ENCODE results near the gene ZNF32. TPM values are rescaled to one million over a fixed set of nuclear protein-coding genes. Genes with fewer than 3 reads are reported as not detected.

Gene ZNF32
- total and polyA plus RNA-seq, 2 donors (not counting 1 experiment from before 2014, with no cell fraction given): 29.0 to 29.6 TPM

- no peak overlapping the region for H3K9ac ChIP-seq (ENCODE audit: low read length)
- ChIA-PET CTCF (no interaction called here), POLR2A (no interaction called here)
- no peak for ATAC-seq (ENCODE audit: low read depth)
- H3K9me3 ChIP-seq (ENCODE audit: control extremely low read depth in 1 of 3, control insufficient read depth in 2 of 3, insufficient read depth in 1 of 3, low read length in 2 of 3): no peaks in the 10 kb centered on the region
- no peaks in the 10 kb centered on the region for H4K20me1 ChIP-seq (ENCODE audit: control insufficient read depth, insufficient read depth, low read length, poor library complexity, severe bottlenecking)
- Mint-ChIP-seq H3K9me3 (ENCODE audit: insufficient read depth) (no peaks in the 10 kb centered on the region), H3K4me3 (no peak overlapping the region), H3K27me3 (peaks cover 27% of the 10 kb centered on the region), H3K4me1 (no peaks in the 10 kb centered on the region), H3K27ac (no peak overlapping the region)
- H3K4me2 ChIP-seq (replicated peaks; ENCODE audit: low read depth, low read length, poor library complexity, severe bottlenecking): no peak overlapping the region
- H3K27me3 ChIP-seq (replicated peaks in 1 of 4; ENCODE audit: control extremely low read depth in 1 of 4, control insufficient read depth in 3 of 4, insufficient read depth in 4 of 4, low read length in 3 of 4): peaks cover 0 to 6% (median under 1%) of the 10 kb centered on the region in 4 experiments
- no peaks in the 10 kb centered on the region for H3K36me3 ChIP-seq (replicated peaks in 1 of 2; ENCODE audit: control extremely low read depth in 1 of 2, control insufficient read depth in 1 of 2, extremely low read depth in 1 of 2, insufficient read depth in 2 of 2, low read length in 1 of 2)
- no peak overlapping the region for H3K27ac ChIP-seq (ENCODE audit: low read length in 2 of 2)
- H3K4me1 ChIP-seq (ENCODE audit: control insufficient read depth in 2 of 2, insufficient read depth in 2 of 2, low read length in 2 of 2): no peaks in the 10 kb centered on the region
- intact Hi-C loops (cut with micrococcal nuclease): no loop called here
- no peaks in the 10 kb centered on the region for H3K79me2 ChIP-seq (ENCODE audit: control insufficient read depth, insufficient read depth, low read length)
- 85% methylated on average over 8 of the region's 11 CpGs for WGBS (ENCODE audit: insufficient coverage)
- DNase-seq: no peak
- no peak overlapping the region for H2AFZ ChIP-seq (ENCODE audit: insufficient read depth, low read depth, low read length, poor library complexity, severe bottlenecking)
- TF ChIP-seq EZH2 (IDR thresholded peaks at IDR 0.05; ENCODE audit: borderline replicate concordance, insufficient read depth, low read depth, low read length, poor library complexity, severe bottlenecking): no peak
- TF ChIP-seq, protein P1, sequence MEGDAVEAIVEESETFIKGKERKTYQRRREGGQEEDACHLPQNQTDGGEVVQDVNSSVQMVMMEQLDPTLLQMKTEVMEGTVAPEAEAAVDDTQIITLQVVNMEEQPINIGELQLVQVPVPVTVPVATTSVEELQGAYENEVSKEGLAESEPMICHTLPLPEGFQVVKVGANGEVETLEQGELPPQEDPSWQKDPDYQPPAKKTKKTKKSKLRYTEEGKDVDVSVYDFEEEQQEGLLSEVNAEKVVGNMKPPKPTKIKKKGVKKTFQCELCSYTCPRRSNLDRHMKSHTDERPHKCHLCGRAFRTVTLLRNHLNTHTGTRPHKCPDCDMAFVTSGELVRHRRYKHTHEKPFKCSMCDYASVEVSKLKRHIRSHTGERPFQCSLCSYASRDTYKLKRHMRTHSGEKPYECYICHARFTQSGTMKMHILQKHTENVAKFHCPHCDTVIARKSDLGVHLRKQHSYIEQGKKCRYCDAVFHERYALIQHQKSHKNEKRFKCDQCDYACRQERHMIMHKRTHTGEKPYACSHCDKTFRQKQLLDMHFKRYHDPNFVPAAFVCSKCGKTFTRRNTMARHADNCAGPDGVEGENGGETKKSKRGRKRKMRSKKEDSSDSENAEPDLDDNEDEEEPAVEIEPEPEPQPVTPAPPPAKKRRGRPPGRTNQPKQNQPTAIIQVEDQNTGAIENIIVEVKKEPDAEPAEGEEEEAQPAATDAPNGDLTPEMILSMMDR (IDR thresholded peaks at IDR 0.05): no peak
- H3K4me3 ChIP-seq (ENCODE audit: control extremely low read depth in 1 of 5, extremely low read depth in 1 of 5, insufficient read depth in 1 of 5, low read depth in 2 of 5, low read length in 4 of 5): no peak overlapping the region
Measured at GRCh38 chr10:43696909-43697483, 48.3 kb upstream of the ZNF32 start.

DNA sequence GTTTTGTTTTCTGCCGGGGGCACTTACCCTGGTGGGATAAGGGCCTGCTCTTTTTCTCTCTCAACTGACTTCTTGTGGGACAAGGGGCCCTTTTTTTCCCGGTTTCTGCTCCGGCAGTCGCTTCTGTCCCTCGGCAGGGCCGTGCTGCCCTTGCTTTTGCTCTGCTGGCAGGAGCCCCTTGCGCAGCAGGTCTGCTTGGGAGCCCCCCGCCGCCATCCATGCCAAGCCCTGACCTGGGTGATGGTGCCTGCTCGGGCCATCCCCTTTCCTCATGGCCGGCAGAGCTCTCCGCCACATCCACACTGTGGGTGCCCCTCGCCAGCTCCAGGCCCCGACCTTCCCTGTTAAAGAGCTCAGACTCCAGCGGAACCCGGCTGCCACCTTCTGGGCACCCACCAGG lies 47.0 kb upstream of the ZNF32 start:
- H3K4me3 ChIP-seq (ENCODE audit: control extremely low read depth in 1 of 5, extremely low read depth in 1 of 5, insufficient read depth in 1 of 5, low read depth in 2 of 5, low read length in 4 of 5): no peak overlapping the region
- Mint-ChIP-seq H3K27me3 (peaks cover 32% of the 10 kb centered on the region), H3K9me3 (ENCODE audit: insufficient read depth) (no peaks in the 10 kb centered on the region), H3K27ac (no peak overlapping the region), H3K4me1 (peaks cover 4% of the 10 kb centered on the region), H3K4me3 (no peak overlapping the region)
- TF ChIP-seq, protein P1 (IDR thresholded peaks at IDR 0.05): no peak
- ChIA-PET POLR2A (no interaction called here), CTCF (no interaction called here)
- H3K4me1 ChIP-seq (ENCODE audit: control insufficient read depth in 2 of 2, insufficient read depth in 2 of 2, low read length in 2 of 2): no peaks in the 10 kb centered on the region
- no peak overlapping the region for H3K9ac ChIP-seq (ENCODE audit: low read length)
- no peaks in the 10 kb centered on the region for H4K20me1 ChIP-seq (ENCODE audit: control insufficient read depth, insufficient read depth, low read length, poor library complexity, severe bottlenecking)
- no peaks in the 10 kb centered on the region for H3K9me3 ChIP-seq (ENCODE audit: control extremely low read depth in 1 of 3, control insufficient read depth in 2 of 3, insufficient read depth in 1 of 3, low read length in 2 of 3)
- intact Hi-C loops (cut with micrococcal nuclease): no loop called here
- WGBS (ENCODE audit: insufficient coverage): 92% methylated on average over 16 of the region's 16 CpGs
- no peak overlapping the region for H2AFZ ChIP-seq (ENCODE audit: insufficient read depth, low read depth, low read length, poor library complexity, severe bottlenecking)
- peaks cover 0 to 6% (median 1%) of the 10 kb centered on the region in 4 experiments for H3K27me3 ChIP-seq (replicated peaks in 1 of 4; ENCODE audit: control extremely low read depth in 1 of 4, control insufficient read depth in 3 of 4, insufficient read depth in 4 of 4, low read length in 3 of 4)
- no peak overlapping the region for H3K27ac ChIP-seq (ENCODE audit: low read length in 2 of 2)
- ATAC-seq (ENCODE audit: low read depth) (no peak), DNase-seq (no peak)
- no peaks in the 10 kb centered on the region for H3K79me2 ChIP-seq (ENCODE audit: control insufficient read depth, insufficient read depth, low read length)
- no peaks in the 10 kb centered on the region for H3K36me3 ChIP-seq (replicated peaks in 1 of 2; ENCODE audit: control extremely low read depth in 1 of 2, control insufficient read depth in 1 of 2, extremely low read depth in 1 of 2, insufficient read depth in 2 of 2, low read length in 1 of 2)
- H3K4me2 ChIP-seq (replicated peaks; ENCODE audit: low read depth, low read length, poor library complexity, severe bottlenecking): no peak overlapping the region

Measured in B cell (primary cell).